Measurements from ENCODE around the gene PCAT6.

DNA sequence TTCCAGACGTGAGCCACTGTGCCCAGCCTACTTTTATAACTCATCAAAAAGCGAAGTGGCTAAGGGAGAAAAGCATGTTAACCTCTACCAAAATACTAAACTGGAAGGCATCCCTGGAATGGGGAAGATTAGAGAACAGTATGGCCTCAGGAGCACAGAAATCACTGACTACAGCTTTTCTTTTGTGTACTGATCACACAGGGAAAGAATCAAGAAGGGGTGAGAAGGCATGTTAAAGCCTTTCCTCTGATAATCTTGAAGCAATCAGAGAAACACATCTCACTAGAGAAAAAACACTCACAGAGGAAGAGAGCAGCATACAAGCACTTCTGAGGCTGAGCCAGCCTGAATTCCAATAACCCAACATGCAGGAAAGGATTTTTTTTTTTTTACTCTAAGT is 10.7 kb downstream of the PCAT6 start:
- TF ChIP-seq, protein P1, sequence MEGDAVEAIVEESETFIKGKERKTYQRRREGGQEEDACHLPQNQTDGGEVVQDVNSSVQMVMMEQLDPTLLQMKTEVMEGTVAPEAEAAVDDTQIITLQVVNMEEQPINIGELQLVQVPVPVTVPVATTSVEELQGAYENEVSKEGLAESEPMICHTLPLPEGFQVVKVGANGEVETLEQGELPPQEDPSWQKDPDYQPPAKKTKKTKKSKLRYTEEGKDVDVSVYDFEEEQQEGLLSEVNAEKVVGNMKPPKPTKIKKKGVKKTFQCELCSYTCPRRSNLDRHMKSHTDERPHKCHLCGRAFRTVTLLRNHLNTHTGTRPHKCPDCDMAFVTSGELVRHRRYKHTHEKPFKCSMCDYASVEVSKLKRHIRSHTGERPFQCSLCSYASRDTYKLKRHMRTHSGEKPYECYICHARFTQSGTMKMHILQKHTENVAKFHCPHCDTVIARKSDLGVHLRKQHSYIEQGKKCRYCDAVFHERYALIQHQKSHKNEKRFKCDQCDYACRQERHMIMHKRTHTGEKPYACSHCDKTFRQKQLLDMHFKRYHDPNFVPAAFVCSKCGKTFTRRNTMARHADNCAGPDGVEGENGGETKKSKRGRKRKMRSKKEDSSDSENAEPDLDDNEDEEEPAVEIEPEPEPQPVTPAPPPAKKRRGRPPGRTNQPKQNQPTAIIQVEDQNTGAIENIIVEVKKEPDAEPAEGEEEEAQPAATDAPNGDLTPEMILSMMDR (IDR thresholded peaks at IDR 0.05): no peak
- TF ChIP-seq POLR2A (IDR thresholded peaks at IDR 0.05): no peak
